ENCODE measurements around the gene DERL3.

DNA sequence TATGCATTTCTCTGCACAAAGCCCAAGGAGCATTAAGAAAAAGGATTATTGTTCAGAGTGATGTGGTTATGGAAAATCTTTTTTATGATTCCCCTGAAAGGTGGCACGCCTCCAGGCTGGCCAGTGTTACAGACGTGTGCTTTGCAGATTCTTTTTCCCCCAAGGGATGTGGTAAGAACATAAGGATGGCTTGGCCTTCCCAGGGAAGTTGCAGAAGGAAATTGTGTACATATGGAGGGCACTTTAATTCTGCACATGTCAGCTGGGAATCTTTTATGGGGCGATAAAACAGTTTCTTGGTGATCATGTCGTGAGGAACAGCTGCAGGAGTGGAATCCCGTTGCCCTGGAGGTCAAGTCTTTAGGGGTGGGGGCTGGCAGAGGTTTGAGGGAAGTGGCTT is 42.3 kb downstream of the DERL3 start:
- TF ChIP-seq CTCF (IDR thresholded peaks at IDR 0.05; ENCODE audit: borderline replicate concordance, extremely low read depth, low read length, poor library complexity, severe bottlenecking) = no peak
- no peak for TF ChIP-seq EZH2 (IDR thresholded peaks at IDR 0.05; ENCODE audit: borderline replicate concordance, low read depth, low read length, severe bottlenecking)
